Upper lobe of left lung (tissue), 4 donors: ENCODE results near the gene KCNH1.

Experiments used
- POLR2A ChIP-seq, 4 donors: fragments of 450-650 bp; IDR thresholded peaks; one replicate each; pipeline ENCODE4 v1.5.1; 2016 to 2017; ENCODE audit warnings: antibody characterized with exemption in 4 of 4, mild to moderate bottlenecking in 2 of 4
- POLR2AphosphoS5 ChIP-seq, 2 donors: sonication (generic); formaldehyde crosslinking; IDR thresholded peaks; one replicate each; pipeline ENCODE4 v1.5.1; 2017; ENCODE audit warnings: antibody characterized with exemption in 2 of 2
- TF ChIP-seq, protein P1 (sequence below), 6 experiments: fragments of 450-650 bp in 4 of 6; fragments of 200-600 bp in 2 of 6; sonication (generic) in 2 of 6; IDR thresholded peaks; one replicate each; pipeline ENCODE4 v1.5.1; 2016 to 2019; ENCODE audit warnings: antibody characterized with exemption in 6 of 6

DNA sequence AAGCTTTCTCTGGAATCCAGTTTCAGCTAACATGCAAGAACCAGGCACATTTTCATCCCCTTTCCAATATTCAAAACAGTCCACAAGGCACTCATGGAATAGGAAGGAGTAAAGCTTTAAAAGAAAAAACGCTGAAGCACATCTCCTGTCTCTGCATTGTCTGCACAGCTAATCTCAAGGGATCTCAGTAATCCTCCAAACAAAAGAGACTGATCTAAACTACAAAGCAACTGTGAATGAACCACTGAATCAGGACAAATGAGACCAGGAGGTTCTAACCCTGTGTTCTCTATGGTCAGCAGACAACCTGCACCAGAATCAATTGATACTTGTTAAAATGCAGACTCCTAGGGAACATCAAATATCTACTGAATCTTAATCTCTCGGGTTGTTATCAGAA lies 406.2 kb downstream of the KCNH1 start:
- TF ChIP-seq, protein P1, sequence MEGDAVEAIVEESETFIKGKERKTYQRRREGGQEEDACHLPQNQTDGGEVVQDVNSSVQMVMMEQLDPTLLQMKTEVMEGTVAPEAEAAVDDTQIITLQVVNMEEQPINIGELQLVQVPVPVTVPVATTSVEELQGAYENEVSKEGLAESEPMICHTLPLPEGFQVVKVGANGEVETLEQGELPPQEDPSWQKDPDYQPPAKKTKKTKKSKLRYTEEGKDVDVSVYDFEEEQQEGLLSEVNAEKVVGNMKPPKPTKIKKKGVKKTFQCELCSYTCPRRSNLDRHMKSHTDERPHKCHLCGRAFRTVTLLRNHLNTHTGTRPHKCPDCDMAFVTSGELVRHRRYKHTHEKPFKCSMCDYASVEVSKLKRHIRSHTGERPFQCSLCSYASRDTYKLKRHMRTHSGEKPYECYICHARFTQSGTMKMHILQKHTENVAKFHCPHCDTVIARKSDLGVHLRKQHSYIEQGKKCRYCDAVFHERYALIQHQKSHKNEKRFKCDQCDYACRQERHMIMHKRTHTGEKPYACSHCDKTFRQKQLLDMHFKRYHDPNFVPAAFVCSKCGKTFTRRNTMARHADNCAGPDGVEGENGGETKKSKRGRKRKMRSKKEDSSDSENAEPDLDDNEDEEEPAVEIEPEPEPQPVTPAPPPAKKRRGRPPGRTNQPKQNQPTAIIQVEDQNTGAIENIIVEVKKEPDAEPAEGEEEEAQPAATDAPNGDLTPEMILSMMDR (IDR thresholded peaks at IDR 0.05): no peak
- TF ChIP-seq POLR2A (IDR thresholded peaks at IDR 0.05): no peak
- TF ChIP-seq POLR2AphosphoS5 (IDR thresholded peaks at IDR 0.05): no peak
